Smooth muscle cell (in vitro differentiated cells): Measurements from ENCODE around the gene CENPX. TPM values are rescaled to one million over a fixed set of nuclear protein-coding genes. Genes with fewer than 3 reads are reported as not detected.

Experiments
- DNase-seq: peaks from one replicate; lab custom pipeline; 2025; ENCODE audit not compliant: unreplicated experiment; lab: John Stamatoyannopoulos, UW
- H2AFZ ChIP-seq: fragments of 200-600 bp; sonication (generic); 2 replicates; pipeline ENCODE4 v1.6.0; 2016; ENCODE audit warnings: antibody characterized with exemption, low read depth, mild to moderate bottlenecking
- H3F3A ChIP-seq: fragments of 200-600 bp; sonication (generic); 2 replicates; pipeline ENCODE4 v1.6.0; 2017; ENCODE audit warnings: antibody characterized with exemption, low read depth
- H3K27ac ChIP-seq: fragments of 200-600 bp; sonication (generic); 2 replicates; pipeline ENCODE4 v1.5.1; 2016; ENCODE audit warnings: low read depth, mild to moderate bottlenecking
- H3K27me3 ChIP-seq: fragments of 200-600 bp; sonication (generic); 2 replicates; pipeline ENCODE4 v1.6.1; 2016; ENCODE audit warnings: low read depth, mild to moderate bottlenecking
- H3K36me3 ChIP-seq: fragments of 200-600 bp; sonication (generic); 2 replicates; pipeline ENCODE4 v1.5.1; 2016; ENCODE audit warnings: low read depth
- H3K4me1 ChIP-seq: fragments of 200-600 bp; sonication (generic); 2 replicates; pipeline ENCODE4 v1.5.1; 2016; ENCODE audit warnings: low read depth
- H3K4me2 ChIP-seq: fragments of 200-600 bp; sonication (generic); 2 replicates; pipeline ENCODE4 v1.6.0; 2016; ENCODE audit warnings: mild to moderate bottlenecking
- H3K4me3 ChIP-seq: fragments of 200-600 bp; sonication (generic); 2 replicates; pipeline ENCODE4 v1.5.1; 2016; ENCODE audit warnings: mild to moderate bottlenecking
- H3K79me2 ChIP-seq: fragments of 200-600 bp; sonication (generic); 2 replicates; pipeline ENCODE4 v1.6.0; 2016; ENCODE audit warnings: low read depth, mild to moderate bottlenecking
- H3K9ac ChIP-seq: fragments of 200-600 bp; sonication (generic); 2 replicates; pipeline ENCODE4 v1.6.0; 2016; ENCODE audit warnings: low read depth
- H3K9me3 ChIP-seq: fragments of 200-600 bp; sonication (generic); replicated peaks from 2 replicates; pipeline ENCODE4 v1.5.1; 2016; ENCODE audit warnings: low read depth
- H4K20me1 ChIP-seq: fragments of 200-600 bp; sonication (generic); 2 replicates; pipeline ENCODE4 v1.6.0; 2016; ENCODE audit warnings: low read depth
- CTCF ChIP-seq: fragments of 200-600 bp; sonication (generic); IDR thresholded peaks from 2 replicates; pipeline ENCODE4 v1.5.1; 2017; ENCODE audit warnings: borderline replicate concordance, mild to moderate bottlenecking, antibody characterized with exemption; ENCODE audit not compliant: insufficient read depth, poor library complexity, severe bottlenecking
- WGBS: methylation state at CpG from one replicate; pipeline ENCODE4 v1.1.7; 2016; ENCODE audit warnings: low lambda C conversion rate; 5-methylcytosine and 5-hydroxymethylcytosine counted together
- polyA plus RNA-seq: library from polyadenylated mRNA; unstranded; fragments of >200 nt; fragmentation: Nextera tagmentation; extraction: Ambion mirVana; gene quantifications from 2 replicates; pipeline ENCODE4 v1.2.1, GENCODE V29; 2016
- total RNA-seq: library from RNA; depleted of rRNA; stranded (reverse); fragments of >200 nt; gene quantifications from 2 replicates; pipeline ENCODE4 v1.2.3, GENCODE V29; 2014

The CENPX gene
- total and polyA plus RNA-seq, 2 experiments from 2014 or later = 44.6 to 57.5 TPM

GRCh38 chr17:82022981-82023446 lies 336 bp upstream of the CENPX start, which contains the start of gene LRRC45:
Gene LRRC45 (plus strand): TSS chr17:82023305. CDS start chr17:82023644, 339 bp downstream.
- no peak within 1 kb of the TSS for H3K27ac ChIP-seq
- H3F3A ChIP-seq = no peaks in the 10 kb centered on the region
- peaks cover 15% of the 10 kb centered on the region for H3K4me1 ChIP-seq
- H3K79me2 ChIP-seq = peaks cover 3% of the 10 kb centered on the region
- 1% methylated on average over 31 of the region's 42 CpGs for WGBS
- H3K36me3 ChIP-seq = no peaks in the 10 kb centered on the region
- no peaks in the 10 kb centered on the region for H3K9me3 ChIP-seq
- no peak for TF ChIP-seq CTCF
- H3K4me3 ChIP-seq = peak within 1 kb of the TSS; percentile 87
- peak within 1 kb of the TSS; percentile 77 for H3K9ac ChIP-seq
- peak within 1 kb of the TSS; percentile 35 for H2AFZ ChIP-seq
- peak; percentile 99 for DNase-seq
- peaks cover 27% of the 10 kb centered on the region for H4K20me1 ChIP-seq
- H3K4me2 ChIP-seq = peak within 1 kb of the TSS; percentile 98
- no peaks in the 10 kb centered on the region for H3K27me3 ChIP-seq

DNA sequence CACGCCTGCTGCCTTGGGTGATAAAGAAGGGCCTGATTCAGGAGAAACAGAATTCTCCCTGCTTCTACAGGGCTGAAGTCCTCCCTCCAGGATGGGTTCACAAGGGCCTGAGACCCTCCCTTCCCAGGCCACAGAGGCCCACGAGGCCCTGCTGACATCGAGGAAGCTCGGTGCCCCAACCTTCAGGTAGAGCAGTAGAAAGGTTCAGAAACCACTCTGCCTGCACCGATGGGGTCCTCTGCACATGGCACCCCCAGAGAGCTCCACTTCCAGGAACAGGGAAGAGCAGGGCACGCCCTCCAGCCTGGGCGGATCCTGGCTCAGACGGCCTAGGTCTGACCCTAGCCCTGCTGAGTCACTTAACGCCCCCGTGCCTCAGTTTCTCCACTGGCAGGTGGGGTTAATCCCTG lies 773 bp downstream of the CENPX start:
- no peaks in the 10 kb centered on the region for H3F3A ChIP-seq
- peaks cover 27% of the 10 kb centered on the region for H4K20me1 ChIP-seq
- peaks cover 3% of the 10 kb centered on the region for H3K79me2 ChIP-seq
- peak overlapping the region; percentile 77 for H3K9ac ChIP-seq
- no peaks in the 10 kb centered on the region for H3K36me3 ChIP-seq
- DNase-seq = no peak
- H3K27me3 ChIP-seq = no peaks in the 10 kb centered on the region
- H2AFZ ChIP-seq = no peak overlapping the region
- no peaks in the 10 kb centered on the region for H3K9me3 ChIP-seq
- peak overlapping the region; percentile 87 for H3K4me3 ChIP-seq
- H3K4me2 ChIP-seq = peak overlapping the region; percentile 98
- no peak overlapping the region for H3K27ac ChIP-seq
- TF ChIP-seq CTCF = no peak
- peaks cover 15% of the 10 kb centered on the region for H3K4me1 ChIP-seq
- WGBS = 29% methylated on average over 10 of the region's 10 CpGs

DNA sequence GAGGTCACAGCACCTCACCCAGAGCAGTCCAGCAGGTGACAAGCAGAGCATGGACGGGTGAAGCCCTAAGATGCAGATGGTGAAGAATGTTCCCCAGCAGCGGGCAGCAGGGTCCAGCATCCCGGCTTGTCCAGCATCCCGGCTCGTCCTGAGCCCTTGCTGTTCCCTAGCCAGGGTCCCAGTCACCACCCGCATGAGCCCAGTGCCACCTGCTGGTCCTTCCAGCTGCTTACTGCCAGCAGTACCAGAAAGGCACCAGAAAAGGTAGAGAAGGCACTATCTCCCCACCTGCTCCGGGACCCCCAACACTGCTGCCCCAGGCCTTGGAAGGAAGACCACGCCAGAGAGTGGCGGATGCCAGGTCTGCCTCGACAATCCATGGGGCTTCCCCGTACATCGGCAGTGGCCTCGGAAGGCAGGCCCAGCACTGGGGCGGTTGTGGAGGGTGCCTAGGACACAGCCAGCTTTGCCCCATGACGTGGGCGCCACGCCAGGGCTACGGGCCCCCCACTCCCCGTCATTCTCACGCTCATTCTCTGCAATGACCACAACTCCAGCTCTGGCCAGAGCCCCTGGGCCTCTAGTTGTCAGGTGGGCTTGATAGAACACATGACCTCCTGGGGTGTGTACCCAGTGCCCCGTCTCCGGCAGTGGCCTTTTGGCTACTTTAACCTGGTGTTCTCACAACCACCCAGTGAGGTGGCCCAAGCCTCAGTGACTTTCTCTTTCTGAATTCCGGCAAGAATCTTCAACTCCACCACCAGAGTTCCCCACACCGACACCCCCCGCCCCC lies 1.4 kb downstream of the CENPX start:
- Histone ChIP-seq H3F3A (no peaks in the 10 kb centered on the region), H2AFZ (no peak overlapping the region), H3K79me2 (peaks cover 3% of the 10 kb centered on the region), H3K9me3 (no peaks in the 10 kb centered on the region), H3K4me2 (peak overlapping the region; percentile 98), H3K9ac (no peak overlapping the region), H4K20me1 (peaks cover 27% of the 10 kb centered on the region), H3K4me1 (peaks cover 15% of the 10 kb centered on the region), H3K36me3 (no peaks in the 10 kb centered on the region), H3K27ac (no peak overlapping the region), H3K27me3 (no peaks in the 10 kb centered on the region), H3K4me3 (peak overlapping the region; percentile 87)
- peak; percentile 61 for TF ChIP-seq CTCF
- 84% methylated on average over 25 of the region's 25 CpGs for WGBS
- peak; percentile 18 for DNase-seq
